ENCODE measurements around the gene SMIM10L2A. TPM values are rescaled to one million over a fixed set of nuclear protein-coding genes. Genes with fewer than 3 reads are reported as not detected.
"Not testable (repeated sequence)": the region's sequence is repeated elsewhere in the genome, so short reads cannot be mapped to it uniquely, and the experiment has no call there.

The SMIM10L2A gene
- total and polyA plus RNA-seq, 4 donors = 0.41 to 1.0 (median 0.42) TPM; not detected in 1

- no peaks in the 10 kb centered on the region for H3K9me3 ChIP-seq (ENCODE audit: control insufficient read depth, low read length)
- H3K27me3 ChIP-seq (ENCODE audit: control insufficient read depth in 1 of 2, insufficient read depth in 2 of 2, low read length in 1 of 2) = no peaks in the 10 kb centered on the region
Observed at GRCh38 chrX:135391734-135392133, 30.0 kb upstream of the SMIM10L2A start.

GRCh38 chrX:135393051-135393450 lies 28.7 kb upstream of the SMIM10L2A start:
- intact Hi-C loops (cut with DNase I) = loop anchor here in 1 of 2 donors (5.0 kb wide), 1 partner anchor 316 kb away; no protein-coding TSS in a partner anchor

More at GRCh38 chrX:135391734-135392133, 30.0 kb upstream of the SMIM10L2A start:
- Histone ChIP-seq H3K4me3 (ENCODE audit: low read length in 2 of 2) (no peak overlapping the region), H3K4me1 (ENCODE audit: control insufficient read depth in 1 of 2, insufficient read depth in 2 of 2, low read length in 2 of 2) (no peaks in the 10 kb centered on the region), H3K36me3 (ENCODE audit: control insufficient read depth in 1 of 2, insufficient read depth in 2 of 2, low read length in 1 of 2) (no peaks in the 10 kb centered on the region), H3K27ac (ENCODE audit: low read depth in 1 of 2, low read length in 2 of 2) (no peak overlapping the region)
- ATAC-seq (ENCODE audit: low FRiP score) = no peak
- 78 to 84% methylated on average over 7 of the region's 7 CpGs for WGBS, 2 donors
- DNase-seq = no peak
- intact Hi-C loops (cut with DNase I) = loop anchor here in 1 of 2 donors (5.0 kb wide), 1 partner anchor 314 kb away; no protein-coding TSS in a partner anchor

GRCh38 chrX:135395064-135395463 lies 26.7 kb upstream of the SMIM10L2A start:
- 72 to 81% methylated on average over 6 of the region's 6 CpGs for WGBS, 2 donors
- ATAC-seq (ENCODE audit: low FRiP score) = no peak
- H3K9me3 ChIP-seq (ENCODE audit: control insufficient read depth, low read length) = no peaks in the 10 kb centered on the region

More at GRCh38 chrX:135393051-135393450, 28.7 kb upstream of the SMIM10L2A start:
- no peaks in the 10 kb centered on the region for H3K27me3 ChIP-seq (ENCODE audit: control insufficient read depth in 1 of 2, insufficient read depth in 2 of 2, low read length in 1 of 2)
- ATAC-seq (ENCODE audit: low FRiP score) = no peak
- H3K4me1 ChIP-seq (ENCODE audit: control insufficient read depth in 1 of 2, insufficient read depth in 2 of 2, low read length in 2 of 2) = no peaks in the 10 kb centered on the region
- no peaks in the 10 kb centered on the region for H3K36me3 ChIP-seq (ENCODE audit: control insufficient read depth in 1 of 2, insufficient read depth in 2 of 2, low read length in 1 of 2)
- H3K4me3 ChIP-seq (ENCODE audit: low read length in 2 of 2) = no peak overlapping the region
- no peak for DNase-seq
- no peak overlapping the region for H3K27ac ChIP-seq (ENCODE audit: low read depth in 1 of 2, low read length in 2 of 2)
- WGBS, 2 donors = 75 to 85% methylated on average over 5 of the region's 5 CpGs
- no peaks in the 10 kb centered on the region for H3K9me3 ChIP-seq (ENCODE audit: control insufficient read depth, low read length)

GRCh38 chrX:135396109-135396508 lies 25.6 kb upstream of the SMIM10L2A start:
- Histone ChIP-seq H3K27me3 (ENCODE audit: control insufficient read depth in 1 of 2, insufficient read depth in 2 of 2, low read length in 1 of 2) (no peaks in the 10 kb centered on the region), H3K4me1 (ENCODE audit: control insufficient read depth in 1 of 2, insufficient read depth in 2 of 2, low read length in 2 of 2) (no peaks in the 10 kb centered on the region), H3K9me3 (ENCODE audit: control insufficient read depth, low read length) (no peaks in the 10 kb centered on the region), H3K36me3 (ENCODE audit: control insufficient read depth in 1 of 2, insufficient read depth in 2 of 2, low read length in 1 of 2) (no peaks in the 10 kb centered on the region), H3K4me3 (ENCODE audit: low read length in 2 of 2) (no peak overlapping the region), H3K27ac (ENCODE audit: low read depth in 1 of 2, low read length in 2 of 2) (no peak overlapping the region)
- no peak for DNase-seq
- intact Hi-C loops (cut with DNase I) = no loop called here
- 65 to 71% methylated on average over 4 of the region's 4 CpGs for WGBS, 2 donors
- ATAC-seq (ENCODE audit: low FRiP score) = no peak

More at GRCh38 chrX:135395064-135395463, 26.7 kb upstream of the SMIM10L2A start:
- H3K27me3 ChIP-seq (ENCODE audit: control insufficient read depth in 1 of 2, insufficient read depth in 2 of 2, low read length in 1 of 2) = no peaks in the 10 kb centered on the region
- H3K4me1 ChIP-seq (ENCODE audit: control insufficient read depth in 1 of 2, insufficient read depth in 2 of 2, low read length in 2 of 2) = no peaks in the 10 kb centered on the region
- H3K36me3 ChIP-seq (ENCODE audit: control insufficient read depth in 1 of 2, insufficient read depth in 2 of 2, low read length in 1 of 2) = no peaks in the 10 kb centered on the region
- no peak for DNase-seq
- H3K4me3 ChIP-seq (ENCODE audit: low read length in 2 of 2) = no peak overlapping the region
- intact Hi-C loops (cut with DNase I) = no loop called here
- no peak overlapping the region for H3K27ac ChIP-seq (ENCODE audit: low read depth in 1 of 2, low read length in 2 of 2)

- Histone ChIP-seq H3K36me3 (ENCODE audit: control insufficient read depth in 1 of 2, insufficient read depth in 2 of 2, low read length in 1 of 2) (no peaks in the 10 kb centered on the region), H3K4me1 (ENCODE audit: control insufficient read depth in 1 of 2, insufficient read depth in 2 of 2, low read length in 2 of 2) (no peaks in the 10 kb centered on the region), H3K9me3 (ENCODE audit: control insufficient read depth, low read length) (no peaks in the 10 kb centered on the region), H3K27me3 (ENCODE audit: control insufficient read depth in 1 of 2, insufficient read depth in 2 of 2, low read length in 1 of 2) (no peaks in the 10 kb centered on the region), H3K4me3 (ENCODE audit: low read length in 2 of 2) (no peak overlapping the region), H3K27ac (ENCODE audit: low read depth in 1 of 2, low read length in 2 of 2) (no peak overlapping the region)
- ATAC-seq (ENCODE audit: low FRiP score) (no peak), DNase-seq (no peak)
- intact Hi-C loops (cut with DNase I) = no loop called here
- WGBS, 2 donors = 77 to 88% methylated on average over 3 of the region's 3 CpGs
Observed at GRCh38 chrX:135396566-135396965, 25.2 kb upstream of the SMIM10L2A start.

GRCh38 chrX:135397652-135398051 lies 24.1 kb upstream of the SMIM10L2A start:
- ATAC-seq (ENCODE audit: low FRiP score) (no peak), DNase-seq (no peak)
- 67 to 85% methylated on average over 2 of the region's 2 CpGs for WGBS, 2 donors
- Histone ChIP-seq H3K36me3 (ENCODE audit: control insufficient read depth in 1 of 2, insufficient read depth in 2 of 2, low read length in 1 of 2) (no peaks in the 10 kb centered on the region), H3K4me3 (ENCODE audit: low read length in 2 of 2) (no peak overlapping the region), H3K9me3 (ENCODE audit: control insufficient read depth, low read length) (no peaks in the 10 kb centered on the region), H3K27me3 (ENCODE audit: control insufficient read depth in 1 of 2, insufficient read depth in 2 of 2, low read length in 1 of 2) (no peaks in the 10 kb centered on the region), H3K4me1 (ENCODE audit: control insufficient read depth in 1 of 2, insufficient read depth in 2 of 2, low read length in 2 of 2) (no peaks in the 10 kb centered on the region), H3K27ac (ENCODE audit: low read depth in 1 of 2, low read length in 2 of 2) (no peak overlapping the region)
- intact Hi-C loops (cut with DNase I) = no loop called here

GRCh38 chrX:135403374-135403773 lies 18.4 kb upstream of the SMIM10L2A start:
- Histone ChIP-seq H3K4me1 (ENCODE audit: control insufficient read depth in 1 of 2, insufficient read depth in 2 of 2, low read length in 2 of 2) (no peaks in the 10 kb centered on the region), H3K4me3 (ENCODE audit: low read length in 2 of 2) (no peak overlapping the region), H3K27ac (ENCODE audit: low read depth in 1 of 2, low read length in 2 of 2) (no peak overlapping the region), H3K9me3 (ENCODE audit: control insufficient read depth, low read length) (no peaks in the 10 kb centered on the region), H3K36me3 (ENCODE audit: control insufficient read depth in 1 of 2, insufficient read depth in 2 of 2, low read length in 1 of 2) (no peaks in the 10 kb centered on the region), H3K27me3 (ENCODE audit: control insufficient read depth in 1 of 2, insufficient read depth in 2 of 2, low read length in 1 of 2) (no peaks in the 10 kb centered on the region)
- ATAC-seq (ENCODE audit: low FRiP score) (no peak), DNase-seq (no peak)
- intact Hi-C loops (cut with DNase I) = no loop called here

- H3K27me3 ChIP-seq (ENCODE audit: control insufficient read depth in 1 of 2, insufficient read depth in 2 of 2, low read length in 1 of 2); H3K36me3 ChIP-seq (ENCODE audit: control insufficient read depth in 1 of 2, insufficient read depth in 2 of 2, low read length in 1 of 2); intact Hi-C loops (cut with DNase I); DNase-seq; H3K27ac ChIP-seq (ENCODE audit: low read depth in 1 of 2, low read length in 2 of 2); H3K4me3 ChIP-seq (ENCODE audit: low read length in 2 of 2); H3K9me3 ChIP-seq (ENCODE audit: control insufficient read depth, low read length); ATAC-seq (ENCODE audit: low FRiP score); H3K4me1 ChIP-seq (ENCODE audit: control insufficient read depth in 1 of 2, insufficient read depth in 2 of 2, low read length in 2 of 2): not testable (repeated sequence)
- WGBS, 2 donors = 22 to 34% methylated on average over 10 to 12 of the region's 12 CpGs
Observed at GRCh38 chrX:135406428-135406827, 15.3 kb upstream of the SMIM10L2A start.

GRCh38 chrX:135408794-135409193 lies 12.9 kb upstream of the SMIM10L2A start:
- DNase-seq = no peak
- intact Hi-C loops (cut with DNase I) = no loop called here
- Histone ChIP-seq H3K4me1 (ENCODE audit: control insufficient read depth in 1 of 2, insufficient read depth in 2 of 2, low read length in 2 of 2) (no peaks in the 10 kb centered on the region), H3K27me3 (ENCODE audit: control insufficient read depth in 1 of 2, insufficient read depth in 2 of 2, low read length in 1 of 2) (no peaks in the 10 kb centered on the region), H3K4me3 (ENCODE audit: low read length in 2 of 2) (no peak overlapping the region), H3K36me3 (ENCODE audit: control insufficient read depth in 1 of 2, insufficient read depth in 2 of 2, low read length in 1 of 2) (no peaks in the 10 kb centered on the region), H3K9me3 (ENCODE audit: control insufficient read depth, low read length) (peaks cover 1% of the 10 kb centered on the region), H3K27ac (ENCODE audit: low read depth in 1 of 2, low read length in 2 of 2) (no peak overlapping the region)
- no peak for ATAC-seq (ENCODE audit: low FRiP score)
- 56 to 88% methylated on average over 1 of the region's 1 CpG for WGBS, 2 donors

All from aorta (tissue), 5 donors.